Measurements from ENCODE around the gene BHMT. TPM values are rescaled to one million over a fixed set of nuclear protein-coding genes. Genes with fewer than 3 reads are reported as not detected.

BHMT gene
- total RNA-seq, 1 experiment from 2014 or later: 0.72 TPM

GRCh38 chr5:79081779-79082178 is 29.8 kb upstream of the BHMT start:
- Histone ChIP-seq H2AK5ac (ENCODE audit: insufficient read length, low read length) (no peak overlapping the region), H4K8ac (replicated peaks; ENCODE audit: insufficient read length, low read depth, low read length) (no peak overlapping the region), H3K9me3 (ENCODE audit: control insufficient read depth, low read depth, low read length) (no peaks in the 10 kb centered on the region), H2BK120ac (ENCODE audit: low read depth, low read length, poor library complexity, severe bottlenecking) (no peak overlapping the region), H3K4me1 (ENCODE audit: insufficient read depth, low read length) (no peaks in the 10 kb centered on the region), H2BK20ac (ENCODE audit: low read depth, low read length, poor library complexity, severe bottlenecking) (no peak overlapping the region), H3K79me2 (ENCODE audit: insufficient read depth, low read length) (no peaks in the 10 kb centered on the region), H4K20me1 (ENCODE audit: control insufficient read depth, insufficient read depth, insufficient read length) (no peaks in the 10 kb centered on the region), H3K4ac (ENCODE audit: low read depth, low read length) (no peak overlapping the region), H3K27ac (ENCODE audit: insufficient read length, low read depth, low read length) (no peak overlapping the region), H3K56ac (ENCODE audit: insufficient read length, low read depth, low read length) (no peak overlapping the region), H3K27me3 (ENCODE audit: insufficient read depth, low read length) (no peaks in the 10 kb centered on the region), H3T11ph (ENCODE audit: low read length) (no peak overlapping the region), H3K23ac (ENCODE audit: insufficient read length, low read depth, low read length) (no peak overlapping the region), H3K79me1 (ENCODE audit: insufficient read depth, low read depth, low read length, poor library complexity, severe bottlenecking) (no peaks in the 10 kb centered on the region), H3K23me2 (ENCODE audit: insufficient read length, low read depth, low read length, poor library complexity, severe bottlenecking) (no peaks in the 10 kb centered on the region), H3K18ac (ENCODE audit: insufficient read length, low read depth, low read length) (no peak overlapping the region), H3K9ac (ENCODE audit: extremely low read depth, insufficient read length, low read length) (no peak overlapping the region), H3K4me2 (ENCODE audit: insufficient read depth, insufficient read length, low read length) (no peak overlapping the region), H2BK15ac (ENCODE audit: low read depth, low read length) (no peak overlapping the region), H3K14ac (ENCODE audit: insufficient read depth, low read length) (no peak overlapping the region), H4K91ac (ENCODE audit: insufficient read length, low read depth, low read length) (no peak overlapping the region), H2AFZ (ENCODE audit: low read length) (no peak overlapping the region), H4K5ac (ENCODE audit: insufficient read length, low read depth, low read length) (no peak overlapping the region), H2BK12ac (ENCODE audit: insufficient read length, low read depth, low read length) (no peak overlapping the region), H2BK5ac (ENCODE audit: insufficient read length, low read length) (no peak overlapping the region)
- H3K4me3 Mint-ChIP-seq: no peak overlapping the region
- no peak for TF ChIP-seq CTCF (conservative IDR thresholded peaks at IDR 0.05)
- no CpG with 5 or more reads among the region's 5 CpGs for WGBS (ENCODE audit: extremely low coverage, insufficient read length, low lambda C conversion rate)
- H3K27ac Mint-ChIP-seq: no peak overlapping the region
- no peaks in the 10 kb centered on the region for H3K36me3 Mint-ChIP-seq (ENCODE audit: insufficient read depth in 1 of 3, low read depth in 3 of 3)
- no peak for DNase-seq
- H3K4me1 Mint-ChIP-seq: peaks cover 2 to 3% of the 10 kb centered on the region in 2 experiments; a peak in 1 of 4 replicates
- no peaks in the 10 kb centered on the region for H3K27me3 Mint-ChIP-seq (ENCODE audit: low read depth)
- H3K9me3 Mint-ChIP-seq: no peaks in the 10 kb centered on the region
